C4-2B (cell line): Measurements from ENCODE around the gene WNT6.

Source experiments
- H3K27ac ChIP-seq: fragments of 450-650 bp; 2 replicates; pipeline ENCODE4 v1.5.1; 2017
- ZFX ChIP-seq: fragments of 450-650 bp; IDR thresholded peaks from 2 replicates; pipeline ENCODE4 v1.6.1; 2017
- TF ChIP-seq, protein P1 (sequence below): fragments of 450-650 bp; conservative IDR thresholded peaks from 2 replicates; pipeline ENCODE4 v1.5.1; 2017; ENCODE audit warnings: mild to moderate bottlenecking

WNT6 gene

DNA sequence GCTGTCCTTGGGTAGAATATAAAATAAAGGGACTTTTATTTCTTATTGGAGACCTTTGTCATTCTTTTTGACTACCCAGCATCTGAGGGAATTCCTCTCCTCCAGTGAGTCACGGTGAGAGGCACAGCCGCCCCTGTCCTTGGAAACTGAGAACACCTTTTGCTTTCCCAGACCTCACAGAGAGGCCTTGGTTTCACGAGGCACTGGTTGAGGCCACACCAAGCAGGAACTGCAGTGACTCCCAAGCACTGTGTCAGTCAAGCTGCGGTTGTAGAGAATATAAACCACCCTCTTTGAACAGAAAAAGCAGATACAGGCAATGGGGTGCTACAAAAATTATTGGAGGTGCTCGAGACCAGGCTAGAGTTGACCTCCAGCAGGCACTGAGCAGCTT lies 44.4 kb upstream of the WNT6 start:
- no peak overlapping the region for H3K27ac ChIP-seq

DNA sequence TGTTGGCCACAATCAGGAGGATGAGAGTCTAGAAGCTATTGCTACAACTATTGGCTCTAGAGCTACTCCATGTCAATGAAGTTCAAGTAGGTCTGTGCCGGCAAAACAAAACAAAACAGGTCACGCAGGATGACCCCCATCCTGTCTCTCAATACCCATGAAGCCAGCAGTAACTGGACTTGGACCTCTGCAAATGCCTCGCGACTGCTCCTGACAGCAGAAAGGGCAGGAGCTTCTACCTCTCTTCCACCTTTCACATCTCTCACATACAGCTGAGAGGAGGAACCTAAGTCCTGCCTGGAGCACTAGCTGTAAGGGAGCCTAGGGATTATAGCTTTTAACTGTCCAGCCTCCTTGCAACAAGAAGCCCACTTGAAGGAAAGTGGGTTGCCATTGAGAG lies 44.0 kb upstream of the WNT6 start:
- no peak overlapping the region for H3K27ac ChIP-seq
- TF ChIP-seq, protein P1, sequence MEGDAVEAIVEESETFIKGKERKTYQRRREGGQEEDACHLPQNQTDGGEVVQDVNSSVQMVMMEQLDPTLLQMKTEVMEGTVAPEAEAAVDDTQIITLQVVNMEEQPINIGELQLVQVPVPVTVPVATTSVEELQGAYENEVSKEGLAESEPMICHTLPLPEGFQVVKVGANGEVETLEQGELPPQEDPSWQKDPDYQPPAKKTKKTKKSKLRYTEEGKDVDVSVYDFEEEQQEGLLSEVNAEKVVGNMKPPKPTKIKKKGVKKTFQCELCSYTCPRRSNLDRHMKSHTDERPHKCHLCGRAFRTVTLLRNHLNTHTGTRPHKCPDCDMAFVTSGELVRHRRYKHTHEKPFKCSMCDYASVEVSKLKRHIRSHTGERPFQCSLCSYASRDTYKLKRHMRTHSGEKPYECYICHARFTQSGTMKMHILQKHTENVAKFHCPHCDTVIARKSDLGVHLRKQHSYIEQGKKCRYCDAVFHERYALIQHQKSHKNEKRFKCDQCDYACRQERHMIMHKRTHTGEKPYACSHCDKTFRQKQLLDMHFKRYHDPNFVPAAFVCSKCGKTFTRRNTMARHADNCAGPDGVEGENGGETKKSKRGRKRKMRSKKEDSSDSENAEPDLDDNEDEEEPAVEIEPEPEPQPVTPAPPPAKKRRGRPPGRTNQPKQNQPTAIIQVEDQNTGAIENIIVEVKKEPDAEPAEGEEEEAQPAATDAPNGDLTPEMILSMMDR = no peak
- no peak for TF ChIP-seq ZFX

More for the DNA sequence above, 44.4 kb upstream of the WNT6 start:
- no peak for TF ChIP-seq ZFX
- TF ChIP-seq, protein P1 = no peak

DNA sequence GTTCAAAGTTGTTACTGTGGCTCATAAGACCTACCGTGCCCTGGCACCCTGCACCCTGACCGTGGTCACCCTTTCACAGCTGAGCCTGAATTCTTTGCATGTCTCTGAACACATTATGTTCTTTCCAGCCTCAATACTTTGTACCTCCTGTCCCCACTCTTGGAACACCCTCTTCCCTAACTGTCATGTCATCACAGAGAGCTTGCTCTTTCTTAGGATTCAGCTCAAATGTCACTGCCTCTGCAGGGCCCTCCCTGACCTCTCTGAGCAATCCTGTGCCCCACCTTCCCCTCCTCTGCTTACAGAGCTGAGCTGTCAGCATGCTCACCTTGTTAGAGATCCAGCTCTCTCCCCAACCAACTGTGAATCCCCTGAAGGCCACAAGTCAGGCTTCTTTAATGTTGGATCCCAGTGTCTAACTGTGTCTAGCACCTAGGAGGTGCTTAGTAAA lies 43.0 kb upstream of the WNT6 start:
- H3K27ac ChIP-seq = no peak overlapping the region
- no peak for TF ChIP-seq ZFX
- TF ChIP-seq, protein P1 = no peak

DNA sequence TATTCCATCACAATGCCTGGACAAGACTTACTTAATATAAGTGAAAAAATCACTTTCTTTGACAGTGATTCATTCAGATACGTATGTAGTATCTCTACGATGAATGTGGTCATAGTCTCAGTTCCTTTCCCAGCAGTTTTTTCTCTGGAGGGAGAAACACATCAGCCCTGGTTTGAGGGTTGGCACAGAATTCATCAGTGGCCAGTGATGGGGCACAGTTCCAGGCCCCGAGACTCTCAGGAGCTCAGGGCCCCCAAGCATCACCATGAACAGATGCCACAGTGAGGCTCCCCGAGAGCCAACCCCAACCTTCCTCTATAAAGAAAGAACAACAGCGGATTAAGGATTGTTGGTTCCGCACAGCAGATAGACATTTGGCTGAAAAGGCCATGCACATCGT lies 40.5 kb upstream of the WNT6 start:
- H3K27ac ChIP-seq = no peak overlapping the region
- TF ChIP-seq ZFX = no peak
- TF ChIP-seq, protein P1 = no peak

DNA sequence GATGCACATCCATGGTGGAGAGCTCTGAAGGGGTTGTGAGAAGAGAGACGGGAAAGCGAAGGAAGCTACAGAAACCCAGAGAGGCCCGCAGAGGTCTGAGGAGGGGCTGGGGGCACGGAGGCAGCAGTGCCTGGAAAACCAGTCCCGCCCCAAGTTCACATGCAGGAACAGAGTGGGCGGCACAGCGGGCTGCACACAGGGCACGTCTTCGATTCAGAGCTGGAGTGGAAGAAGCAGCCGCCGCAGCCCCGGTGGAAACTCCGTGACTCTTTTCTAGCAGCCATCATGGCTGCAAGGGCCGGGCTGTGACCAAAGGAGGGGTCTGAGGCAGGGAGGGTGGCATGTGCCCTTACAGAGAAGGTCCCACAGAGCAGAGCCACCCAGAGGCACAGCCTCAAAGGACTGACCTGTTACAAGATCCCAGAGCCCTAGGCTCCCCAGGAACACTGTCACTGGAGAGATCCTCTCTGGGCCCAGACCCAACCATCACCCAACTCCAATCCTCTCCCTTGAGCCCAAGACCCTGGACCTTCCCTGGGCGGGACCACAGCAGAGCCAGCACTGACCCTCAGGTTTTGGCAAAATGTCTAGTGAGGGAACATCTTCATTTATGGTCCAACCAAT lies 38.7 kb upstream of the WNT6 start:
- TF ChIP-seq, protein P1 = no peak
- TF ChIP-seq ZFX = no peak
- no peak overlapping the region for H3K27ac ChIP-seq

DNA sequence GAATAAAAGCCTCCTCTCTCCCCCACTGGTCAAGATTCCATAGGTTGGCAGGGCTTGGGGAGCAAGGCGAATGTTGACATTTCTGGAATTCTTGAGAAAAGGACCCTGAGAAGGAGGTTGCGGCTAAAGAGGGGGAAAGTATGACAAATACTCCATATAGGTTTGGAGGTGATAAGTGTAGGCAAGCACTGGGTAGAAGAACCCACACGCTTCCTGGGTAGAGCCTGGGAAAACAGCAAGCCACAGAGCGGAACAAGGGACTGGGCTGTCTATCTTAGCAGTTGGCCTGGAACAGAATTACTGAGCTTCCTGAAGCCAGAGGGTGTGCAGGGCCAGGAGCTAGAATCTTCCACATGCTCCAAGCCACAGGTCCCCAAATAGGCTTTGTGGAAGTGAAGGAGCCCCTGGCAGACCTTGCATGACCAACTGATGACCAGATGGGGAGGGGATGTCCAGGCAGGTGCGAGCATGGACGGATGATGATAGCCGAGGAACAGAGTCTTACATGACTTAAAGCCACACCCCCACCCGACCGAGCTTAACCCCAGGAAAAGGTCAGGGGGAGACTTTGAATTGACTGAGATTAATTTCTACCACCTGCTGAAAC lies 37.9 kb upstream of the WNT6 start:
- TF ChIP-seq, protein P1 = no peak
- H3K27ac ChIP-seq = no peak overlapping the region

DNA sequence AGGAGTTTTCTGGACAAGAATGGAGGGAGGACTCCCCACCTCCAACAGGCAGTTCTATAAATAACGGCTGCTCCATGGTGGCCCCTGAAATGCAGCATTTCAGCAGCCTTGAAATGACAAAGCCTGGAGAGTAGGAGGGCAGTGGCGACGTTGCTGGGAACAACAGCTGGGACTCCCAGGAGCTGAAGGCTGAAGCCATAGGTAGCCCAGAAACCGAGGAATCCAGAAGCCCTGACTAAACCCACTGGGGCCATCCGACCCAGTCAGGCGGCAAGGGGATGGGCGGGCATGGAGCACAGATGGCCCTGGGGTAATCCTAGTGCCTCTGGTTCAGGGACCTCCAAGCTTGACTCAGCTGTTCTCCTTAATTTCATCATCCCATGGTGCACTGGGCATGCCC lies 37.0 kb upstream of the WNT6 start:
- TF ChIP-seq ZFX = no peak
- TF ChIP-seq, protein P1 = no peak
- no peak overlapping the region for H3K27ac ChIP-seq
